Stomach (tissue), 4 donors: ENCODE results near the gene SHISAL1.

Experiments
- POLR2A ChIP-seq, 4 donors: fragments of 450-650 bp; IDR thresholded peaks; one replicate each; pipeline ENCODE4 v1.6.1; 2016; ENCODE audit warnings: antibody characterized with exemption in 4 of 4, control low read depth in 2 of 4, mild to moderate bottlenecking in 1 of 4, moderate library complexity in 1 of 4
- POLR2AphosphoS5 ChIP-seq, 3 donors: sonication (generic); formaldehyde crosslinking; IDR thresholded peaks; one replicate each; pipeline ENCODE4 v1.6.1; 2016; ENCODE audit warnings: antibody characterized with exemption in 3 of 3
- TF ChIP-seq, protein P1 (sequence below), 7 experiments: fragments of 450-650 bp in 4 of 7; fragments of 200-600 bp in 3 of 7; sonication (generic) in 3 of 7; IDR thresholded peaks; one replicate each; pipeline ENCODE4 v1.5.1; 2016 to 2019; ENCODE audit warnings: antibody characterized with exemption in 7 of 7, control low read depth in 2 of 7, mild to moderate bottlenecking in 1 of 7

DNA sequence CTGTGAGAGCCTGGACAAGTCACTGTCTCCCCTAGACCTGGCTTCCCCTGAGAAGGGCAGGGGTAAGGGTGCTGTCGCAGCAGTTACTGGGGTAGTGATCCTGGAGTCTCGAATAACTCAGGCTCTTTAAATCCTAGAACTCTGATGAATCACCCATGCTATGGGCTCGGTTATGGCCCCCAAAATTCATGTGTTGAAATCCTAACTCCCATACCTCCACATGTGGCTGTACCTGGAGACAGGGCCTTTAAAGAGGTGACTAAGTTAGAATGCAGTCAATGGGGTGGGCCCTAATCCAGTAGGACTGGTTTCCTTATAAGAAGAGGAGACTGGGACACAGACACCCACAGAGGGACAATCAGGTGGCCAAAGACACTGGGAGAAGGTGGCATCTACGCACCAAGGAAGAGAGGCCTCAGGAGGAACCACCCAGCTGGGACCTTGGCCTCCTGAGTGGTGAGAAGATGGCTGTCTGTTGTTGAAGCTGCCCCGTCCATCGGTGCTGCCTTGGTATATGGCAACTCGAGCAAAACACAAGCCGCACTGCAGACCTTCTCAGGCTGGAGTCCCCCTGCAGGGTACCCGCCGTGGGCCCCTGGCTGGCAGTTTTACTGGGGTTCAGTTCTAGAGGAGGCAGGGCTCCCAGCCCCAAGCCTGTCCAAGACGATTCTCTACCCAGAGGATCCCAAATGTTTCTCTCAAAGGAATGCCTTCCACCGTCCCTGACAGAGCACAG is 48.8 kb upstream of the SHISAL1 start:
- TF ChIP-seq, protein P1, sequence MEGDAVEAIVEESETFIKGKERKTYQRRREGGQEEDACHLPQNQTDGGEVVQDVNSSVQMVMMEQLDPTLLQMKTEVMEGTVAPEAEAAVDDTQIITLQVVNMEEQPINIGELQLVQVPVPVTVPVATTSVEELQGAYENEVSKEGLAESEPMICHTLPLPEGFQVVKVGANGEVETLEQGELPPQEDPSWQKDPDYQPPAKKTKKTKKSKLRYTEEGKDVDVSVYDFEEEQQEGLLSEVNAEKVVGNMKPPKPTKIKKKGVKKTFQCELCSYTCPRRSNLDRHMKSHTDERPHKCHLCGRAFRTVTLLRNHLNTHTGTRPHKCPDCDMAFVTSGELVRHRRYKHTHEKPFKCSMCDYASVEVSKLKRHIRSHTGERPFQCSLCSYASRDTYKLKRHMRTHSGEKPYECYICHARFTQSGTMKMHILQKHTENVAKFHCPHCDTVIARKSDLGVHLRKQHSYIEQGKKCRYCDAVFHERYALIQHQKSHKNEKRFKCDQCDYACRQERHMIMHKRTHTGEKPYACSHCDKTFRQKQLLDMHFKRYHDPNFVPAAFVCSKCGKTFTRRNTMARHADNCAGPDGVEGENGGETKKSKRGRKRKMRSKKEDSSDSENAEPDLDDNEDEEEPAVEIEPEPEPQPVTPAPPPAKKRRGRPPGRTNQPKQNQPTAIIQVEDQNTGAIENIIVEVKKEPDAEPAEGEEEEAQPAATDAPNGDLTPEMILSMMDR (IDR thresholded peaks at IDR 0.05) = no peak
- TF ChIP-seq POLR2A (IDR thresholded peaks at IDR 0.05) (no peak), POLR2AphosphoS5 (IDR thresholded peaks at IDR 0.05) (no peak)
